Adrenal gland (tissue), 5 donors: ENCODE results near the gene XIRP2.

Source experiments
- POLR2A ChIP-seq, 2 donors: fragments of 450-650 bp; IDR thresholded peaks; one replicate each; pipeline ENCODE4 v1.6.1; 2017; ENCODE audit warnings: antibody characterized with exemption in 2 of 2, mild to moderate bottlenecking in 2 of 2, moderate library complexity in 1 of 2
- TF ChIP-seq, protein P1 (sequence below), 6 experiments: fragments of 450-650 bp in 4 of 6; fragments of 200-600 bp in 2 of 6; sonication (generic) in 1 of 6; IDR thresholded peaks; 1 replicate in 5 of 6; 2 replicates in 1 of 6; pipeline versions ENCODE4 v1.5.1 to v1.8.0; 2016 to 2021; ENCODE audit warnings: antibody characterized with exemption in 6 of 6, mild to moderate bottlenecking in 2 of 6, moderate library complexity in 1 of 6
- donor health status: DM: no; HTN: no; CAD: no.

DNA sequence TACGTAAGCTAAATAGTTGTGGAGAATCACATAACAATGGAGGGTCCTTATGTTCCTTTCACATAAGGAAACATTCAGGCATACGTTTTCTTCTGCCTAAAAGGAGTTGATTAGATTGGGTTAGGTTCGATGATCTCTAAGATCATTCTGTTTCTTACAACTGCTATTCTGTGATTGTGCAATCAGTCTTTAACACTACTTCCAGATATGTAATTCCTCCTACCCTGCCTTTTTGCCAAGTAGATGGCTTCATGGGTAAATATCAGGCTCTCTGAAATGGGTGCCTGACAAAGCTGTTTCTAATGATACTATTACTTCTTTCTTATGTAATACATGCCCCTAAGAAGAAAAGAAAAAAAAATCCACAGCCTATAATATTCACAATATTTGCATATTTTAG lies 321.5 kb downstream of the XIRP2 start:
- TF ChIP-seq, protein P1, sequence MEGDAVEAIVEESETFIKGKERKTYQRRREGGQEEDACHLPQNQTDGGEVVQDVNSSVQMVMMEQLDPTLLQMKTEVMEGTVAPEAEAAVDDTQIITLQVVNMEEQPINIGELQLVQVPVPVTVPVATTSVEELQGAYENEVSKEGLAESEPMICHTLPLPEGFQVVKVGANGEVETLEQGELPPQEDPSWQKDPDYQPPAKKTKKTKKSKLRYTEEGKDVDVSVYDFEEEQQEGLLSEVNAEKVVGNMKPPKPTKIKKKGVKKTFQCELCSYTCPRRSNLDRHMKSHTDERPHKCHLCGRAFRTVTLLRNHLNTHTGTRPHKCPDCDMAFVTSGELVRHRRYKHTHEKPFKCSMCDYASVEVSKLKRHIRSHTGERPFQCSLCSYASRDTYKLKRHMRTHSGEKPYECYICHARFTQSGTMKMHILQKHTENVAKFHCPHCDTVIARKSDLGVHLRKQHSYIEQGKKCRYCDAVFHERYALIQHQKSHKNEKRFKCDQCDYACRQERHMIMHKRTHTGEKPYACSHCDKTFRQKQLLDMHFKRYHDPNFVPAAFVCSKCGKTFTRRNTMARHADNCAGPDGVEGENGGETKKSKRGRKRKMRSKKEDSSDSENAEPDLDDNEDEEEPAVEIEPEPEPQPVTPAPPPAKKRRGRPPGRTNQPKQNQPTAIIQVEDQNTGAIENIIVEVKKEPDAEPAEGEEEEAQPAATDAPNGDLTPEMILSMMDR (IDR thresholded peaks at IDR 0.05), result no peak
- TF ChIP-seq POLR2A (IDR thresholded peaks at IDR 0.05), result no peak
